Kidney (tissue), 14 donors: Measurements from ENCODE around the gene NT5DC1. TPM values are rescaled to one million over a fixed set of nuclear protein-coding genes. Genes with fewer than 3 reads are reported as not detected.

Source experiments
- DNase-seq, 5 donors: peaks; one replicate each; pipeline ENCODE4 v3.0.0-alpha.2; 2013 to 2020
- FAIRE-seq: peaks from 2 replicates; lab custom pipeline; 2012; peaks lifted over from hg19 to GRCh38; lab: Jason Lieb, UNC
- H3K27ac ChIP-seq, 2 donors: one replicate each; pipeline ENCODE4 v1.7.0; 2013; ENCODE audit warnings: low read depth in 2 of 2, low read length in 2 of 2, inconsistent platforms in 1 of 2
- H3K27me3 ChIP-seq: one replicate; pipeline ENCODE4 v1.7.1; 2013; ENCODE audit warnings: low read length, inconsistent platforms; ENCODE audit not compliant: control insufficient read depth, insufficient read depth
- H3K36me3 ChIP-seq, 3 donors: one replicate each; pipeline versions ENCODE4 v1.7.0 to v1.7.1; 2013; ENCODE audit warnings: low read length in 3 of 3, control low read depth in 1 of 3, inconsistent platforms in 1 of 3; ENCODE audit not compliant: insufficient read depth in 3 of 3, control insufficient read depth in 2 of 3
- H3K4me1 ChIP-seq, 3 donors: one replicate each; pipeline versions ENCODE4 v1.7.0 to v1.7.1; 2013; ENCODE audit warnings: low read length in 3 of 3, inconsistent platforms in 1 of 3, low read depth in 1 of 3; ENCODE audit not compliant: control insufficient read depth in 2 of 3, insufficient read depth in 2 of 3
- H3K4me3 ChIP-seq, 3 donors: one replicate each; pipeline versions ENCODE4 v1.7.0 to v1.8.1; 2013; ENCODE audit warnings: low read length in 3 of 3, control low read depth in 1 of 3, inconsistent platforms in 1 of 3
- H3K9ac ChIP-seq, 3 donors: one replicate each; pipeline versions ENCODE4 v1.7.0 to v1.7.1; 2013; ENCODE audit warnings: low read length in 3 of 3, control low read depth in 1 of 3, inconsistent platforms in 1 of 3
- H3K9me3 ChIP-seq, 3 donors: one replicate each; pipeline versions ENCODE4 v1.7.0 to v1.7.1; 2013; ENCODE audit warnings: low read length in 3 of 3, control low read depth in 1 of 3, inconsistent platforms in 1 of 3; ENCODE audit not compliant: control insufficient read depth in 2 of 3, insufficient read depth in 1 of 3
- CTCF ChIP-seq: IDR thresholded peaks from 3 replicates; pipeline ENCODE4 v1.5.1; 2012; ENCODE audit warnings: mild to moderate bottlenecking, moderate library complexity, borderline replicate concordance; ENCODE audit not compliant: insufficient read depth; ENCODE audit errors: extremely low read depth
- intact Hi-C: fragments of 100-400 bp; cut with DNase I; formaldehyde crosslinking; loops from one replicate; pipeline ENCODE4 v1.11.1; 2022
- polyA plus RNA-seq: library from polyadenylated mRNA; stranded (reverse); fragments of 350-450 nt; fragmentation: Illumina TruSeq; extraction: RNeasy Lipid Tissue Mini Kit (QIAGEN cat#74804); gene quantifications from one replicate; pipeline ENCODE4 v1.2.3, GENCODE V29; 2014; ENCODE audit warnings: low read depth, low replicate concordance; ENCODE audit not compliant: insufficient read depth
- total RNA-seq: library from RNA; stranded (reverse); fragmentation: NEBNext Ultra II Directional; extraction: Animal tissue kit (Norgen Biotek cat#: 25700); gene quantifications from one replicate; pipeline ENCODE4 v1.2.1, GENCODE V29; 2021
- donor health status: control.
- donor health status: control.
- donor health status: control.
- donor health status: control.
- donor health status: control.
- donor health status: DM: yes; HTN: yes; CAD: no.
- donor health status: Normal renal cell carcinoma (clear cell type).

Gene NT5DC1
- total and polyA plus RNA-seq, 2 donors from 2014 or later, result 34.8 to 41.7 TPM

GRCh38 chr6:116118608-116119007, 18.0 kb downstream of the NT5DC1 start:
- DNase-seq (no peak), FAIRE-seq (no peak)
- no peaks in the 10 kb centered on the region for H3K9me3 ChIP-seq
- H3K9ac ChIP-seq, result no peak overlapping the region
- H3K27me3 ChIP-seq, result no peaks in the 10 kb centered on the region
- H3K27ac ChIP-seq, result no peak overlapping the region
- intact Hi-C loops, result no loop called here
- no peaks in the 10 kb centered on the region for H3K4me1 ChIP-seq
- no peak for TF ChIP-seq CTCF
- peaks cover 2 to 29% (median 6%) of the 10 kb centered on the region in 3 donors for H3K36me3 ChIP-seq
- H3K4me3 ChIP-seq, result no peak overlapping the region

- H3K27ac ChIP-seq, result no peak overlapping the region
- no peaks in the 10 kb centered on the region for H3K9me3 ChIP-seq
- H3K4me3 ChIP-seq, result no peak overlapping the region
- TF ChIP-seq CTCF, result no peak
- FAIRE-seq (no peak), DNase-seq (no peak)
- no peaks in the 10 kb centered on the region for H3K27me3 ChIP-seq
- H3K4me1 ChIP-seq, result no peaks in the 10 kb centered on the region
- peaks cover 0 to 21% (median 0%) of the 10 kb centered on the region in 3 donors for H3K36me3 ChIP-seq
- intact Hi-C loops, result no loop called here
- H3K9ac ChIP-seq, result no peak overlapping the region
These were observed 19.8 kb downstream of the NT5DC1 start for GRCh38 chr6:116120430-116120829.

GRCh38 chr6:116126032-116126431, 25.4 kb downstream of the NT5DC1 start, which contains the start of gene COL10A1:
Gene COL10A1 (minus strand): TSS chr6:116126132. CDS start chr6:116125492, 640 bp downstream.
- no peak within 1 kb of the TSS for H3K4me3 ChIP-seq
- no peak for TF ChIP-seq CTCF
- H3K27me3 ChIP-seq, result no peaks in the 10 kb centered on the region
- H3K4me1 ChIP-seq, result no peaks in the 10 kb centered on the region
- FAIRE-seq (no peak), DNase-seq (no peak)
- intact Hi-C loops, result no loop called here
- no peaks in the 10 kb centered on the region for H3K9me3 ChIP-seq
- peaks cover 0 to 3% (median 2%) of the 10 kb centered on the region in 3 donors for H3K36me3 ChIP-seq
- no peak within 1 kb of the TSS for H3K9ac ChIP-seq
- H3K27ac ChIP-seq, result no peak within 1 kb of the TSS

GRCh38 chr6:116127771-116128493, 27.3 kb downstream of the NT5DC1 start:
- DNase-seq (no peak), FAIRE-seq (no peak)
- peaks cover 0 to 3% (median 2%) of the 10 kb centered on the region in 3 donors for H3K36me3 ChIP-seq
- no peak overlapping the region for H3K27ac ChIP-seq
- H3K9ac ChIP-seq, result no peak overlapping the region
- no peaks in the 10 kb centered on the region for H3K9me3 ChIP-seq
- no peak for TF ChIP-seq CTCF
- no peak overlapping the region for H3K4me3 ChIP-seq
- no peaks in the 10 kb centered on the region for H3K27me3 ChIP-seq
- H3K4me1 ChIP-seq, result no peaks in the 10 kb centered on the region
- intact Hi-C loops, result no loop called here
